ENCODE results near the gene MYO7A.

DNA sequence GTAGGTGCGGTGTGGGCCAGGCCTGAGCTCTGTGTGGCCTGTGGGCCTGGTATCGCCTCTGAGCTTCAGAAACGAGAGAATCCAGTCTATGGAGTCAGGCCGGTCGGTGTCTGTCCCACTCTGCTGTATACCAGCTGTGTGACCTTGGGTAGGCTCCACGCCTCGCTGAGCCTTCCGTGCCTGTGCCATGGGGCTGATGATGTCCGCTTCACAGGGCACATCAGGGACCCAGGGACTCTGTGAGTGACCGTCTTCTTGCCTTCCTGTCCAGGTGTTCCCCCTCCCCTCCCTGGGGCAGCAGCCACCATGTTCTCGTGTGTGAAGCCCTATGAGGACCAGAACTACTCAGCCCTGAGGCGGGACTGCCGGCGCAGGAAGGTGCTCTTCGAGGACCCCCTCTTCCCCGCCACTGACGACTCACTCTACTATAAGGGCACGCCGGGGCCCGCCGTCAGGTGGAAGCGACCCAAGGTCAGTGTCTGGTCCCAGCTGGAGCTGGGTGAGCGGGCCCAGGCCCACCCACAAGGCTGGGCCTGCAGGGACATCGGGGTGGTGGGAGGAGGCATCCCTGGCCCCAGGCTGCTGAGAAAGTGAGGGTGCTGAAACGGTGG is 43.4 kb upstream of the MYO7A start:
- TF ChIP-seq, protein P1, sequence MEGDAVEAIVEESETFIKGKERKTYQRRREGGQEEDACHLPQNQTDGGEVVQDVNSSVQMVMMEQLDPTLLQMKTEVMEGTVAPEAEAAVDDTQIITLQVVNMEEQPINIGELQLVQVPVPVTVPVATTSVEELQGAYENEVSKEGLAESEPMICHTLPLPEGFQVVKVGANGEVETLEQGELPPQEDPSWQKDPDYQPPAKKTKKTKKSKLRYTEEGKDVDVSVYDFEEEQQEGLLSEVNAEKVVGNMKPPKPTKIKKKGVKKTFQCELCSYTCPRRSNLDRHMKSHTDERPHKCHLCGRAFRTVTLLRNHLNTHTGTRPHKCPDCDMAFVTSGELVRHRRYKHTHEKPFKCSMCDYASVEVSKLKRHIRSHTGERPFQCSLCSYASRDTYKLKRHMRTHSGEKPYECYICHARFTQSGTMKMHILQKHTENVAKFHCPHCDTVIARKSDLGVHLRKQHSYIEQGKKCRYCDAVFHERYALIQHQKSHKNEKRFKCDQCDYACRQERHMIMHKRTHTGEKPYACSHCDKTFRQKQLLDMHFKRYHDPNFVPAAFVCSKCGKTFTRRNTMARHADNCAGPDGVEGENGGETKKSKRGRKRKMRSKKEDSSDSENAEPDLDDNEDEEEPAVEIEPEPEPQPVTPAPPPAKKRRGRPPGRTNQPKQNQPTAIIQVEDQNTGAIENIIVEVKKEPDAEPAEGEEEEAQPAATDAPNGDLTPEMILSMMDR (IDR thresholded peaks at IDR 0.05) = no peak
- no peak for TF ChIP-seq EZH2 (IDR thresholded peaks at IDR 0.05; ENCODE audit: borderline replicate concordance, insufficient read depth, low read depth, low read length, poor library complexity, severe bottlenecking)
